Measurements from ENCODE around the gene PLEKHH1. TPM values are rescaled to one million over a fixed set of nuclear protein-coding genes. Genes with fewer than 3 reads are reported as not detected.

PLEKHH1 gene
- total and polyA plus RNA-seq, 4 donors = 0.46 to 2.4 (median 0.89) TPM

- DNase-seq (ENCODE audit: low spot score) = no peak
- Histone ChIP-seq H3K27me3 (ENCODE audit: control insufficient read depth in 4 of 4, insufficient read depth in 4 of 4, low read length in 3 of 4) (no peaks in the 10 kb centered on the region), H3K4me1 (ENCODE audit: control insufficient read depth in 4 of 4, insufficient read depth in 4 of 4, low read length in 3 of 4) (no peaks in the 10 kb centered on the region), H3K9me3 (ENCODE audit: control insufficient read depth in 4 of 4, low read length in 3 of 4) (no peaks in the 10 kb centered on the region), H3K4me3 (ENCODE audit: low read depth in 1 of 3, low read length in 3 of 3) (no peak overlapping the region), H3K36me3 (ENCODE audit: control insufficient read depth in 4 of 4, insufficient read depth in 3 of 4, low read depth in 1 of 4, low read length in 3 of 4) (no peaks in the 10 kb centered on the region), H3K27ac (ENCODE audit: low read depth in 1 of 2, low read length in 2 of 2) (no peak overlapping the region), H3K9ac (ENCODE audit: low read depth in 1 of 2, low read length in 2 of 2) (no peak overlapping the region)
- TF ChIP-seq SP1 (IDR thresholded peaks at IDR 0.05) = no peak
- no peak for TF ChIP-seq HNF4G (IDR thresholded peaks at IDR 0.05)
- TF ChIP-seq JUND (IDR thresholded peaks at IDR 0.05) = no peak
- no peak for TF ChIP-seq REST (IDR thresholded peaks at IDR 0.05)
- no peak for TF ChIP-seq GABPA (IDR thresholded peaks at IDR 0.05 in 1 of 2, conservative IDR thresholded peaks at IDR 0.05 in 1 of 2)
- no peak for TF ChIP-seq FOXA1 (IDR thresholded peaks at IDR 0.05)
- no peak for TF ChIP-seq NR2F2 (IDR thresholded peaks at IDR 0.05)
- no peak for TF ChIP-seq FOXA2 (IDR thresholded peaks at IDR 0.05)
- 96% methylated on average over 1 of the region's 1 CpG for WGBS
These were observed 11.5 kb downstream of the PLEKHH1 start for GRCh38 chr14:67544590-67544989.

GRCh38 chr14:67547224-67547780 lies 14.2 kb downstream of the PLEKHH1 start:
- H3K4me3 ChIP-seq (ENCODE audit: low read depth in 1 of 3, low read length in 3 of 3) = no peak overlapping the region
- no peak overlapping the region for H3K27ac ChIP-seq (ENCODE audit: low read depth in 1 of 2, low read length in 2 of 2)
- DNase-seq (ENCODE audit: low spot score) = no peak
- TF ChIP-seq FOXA2 (IDR thresholded peaks at IDR 0.05) (no peak), NR2F2 (IDR thresholded peaks at IDR 0.05) (no peak), REST (IDR thresholded peaks at IDR 0.05) (no peak), GABPA (IDR thresholded peaks at IDR 0.05 in 1 of 2, conservative IDR thresholded peaks at IDR 0.05 in 1 of 2) (no peak), HNF4A (conservative IDR thresholded peaks at IDR 0.05) (no peak), ZBTB33 (IDR thresholded peaks at IDR 0.05) (no peak), TAF1 (conservative IDR thresholded peaks at IDR 0.05) (no peak), RAD21 (IDR thresholded peaks at IDR 0.05) (no peak)
- H3K9me3 ChIP-seq (ENCODE audit: control insufficient read depth in 4 of 4, low read length in 3 of 4) = no peaks in the 10 kb centered on the region
- H3K27me3 ChIP-seq (ENCODE audit: control insufficient read depth in 4 of 4, insufficient read depth in 4 of 4, low read length in 3 of 4) = no peaks in the 10 kb centered on the region
- no peaks in the 10 kb centered on the region for H3K36me3 ChIP-seq (ENCODE audit: control insufficient read depth in 4 of 4, insufficient read depth in 3 of 4, low read depth in 1 of 4, low read length in 3 of 4)
- no peak overlapping the region for H3K9ac ChIP-seq (ENCODE audit: low read depth in 1 of 2, low read length in 2 of 2)
- 91% methylated on average over 5 of the region's 5 CpGs for WGBS
- H3K4me1 ChIP-seq (ENCODE audit: control insufficient read depth in 4 of 4, insufficient read depth in 4 of 4, low read length in 3 of 4) = no peaks in the 10 kb centered on the region

Measured in liver (tissue), 9 donors.